Rectal smooth muscle tissue (tissue), 1 donor: ENCODE data around the gene EEF1G.
"Not testable (repeated sequence)": the region's sequence is repeated elsewhere in the genome, so short reads cannot be mapped to it uniquely, and the experiment has no call there.

Experiments used
- H3K27ac ChIP-seq: one replicate; pipeline ENCODE4 v1.7.0; 2013; ENCODE audit warnings: low read depth, low read length, inconsistent platforms
- H3K27me3 ChIP-seq: one replicate; pipeline ENCODE4 v1.7.0; 2013; ENCODE audit warnings: low read length; ENCODE audit not compliant: control insufficient read depth, insufficient read depth
- H3K36me3 ChIP-seq: one replicate; pipeline ENCODE4 v1.7.0; 2013; ENCODE audit warnings: low read length; ENCODE audit not compliant: control insufficient read depth, insufficient read depth
- H3K4me1 ChIP-seq: one replicate; pipeline ENCODE4 v1.7.0; 2013; ENCODE audit warnings: low read length; ENCODE audit not compliant: control insufficient read depth, insufficient read depth
- H3K4me3 ChIP-seq: one replicate; pipeline ENCODE4 v1.7.0; 2013; ENCODE audit warnings: low read length
- H3K9ac ChIP-seq: one replicate; pipeline ENCODE4 v1.7.0; 2013; ENCODE audit warnings: low read length

EEF1G gene

GRCh38 chr11:62555464-62556107 lies 18.1 kb downstream of the EEF1G start:
- Histone ChIP-seq H3K9ac (peak overlapping the region; percentile 7), H3K4me3 (peak overlapping the region; percentile 34), H3K4me1 (peaks cover 43% of the 10 kb centered on the region), H3K36me3 (peaks cover 10% of the 10 kb centered on the region), H3K27ac (peak overlapping the region; percentile 91), H3K27me3 (no peaks in the 10 kb centered on the region)

GRCh38 chr11:62554387-62555167 lies 19.1 kb downstream of the EEF1G start:
- H3K4me3 ChIP-seq: peak overlapping the region; percentile 16
- peak overlapping the region; percentile 98 for H3K27ac ChIP-seq
- H3K27me3 ChIP-seq: no peaks in the 10 kb centered on the region
- no peak overlapping the region for H3K9ac ChIP-seq
- peaks cover 6% of the 10 kb centered on the region for H3K36me3 ChIP-seq
- peaks cover 39% of the 10 kb centered on the region for H3K4me1 ChIP-seq

- H3K4me1 ChIP-seq: peaks cover 40% of the 10 kb centered on the region
- H3K4me3 ChIP-seq: peak overlapping the region; percentile 59
- peak overlapping the region; percentile 60 for H3K9ac ChIP-seq
- no peaks in the 10 kb centered on the region for H3K36me3 ChIP-seq
- peak overlapping the region; percentile 98 for H3K27ac ChIP-seq
- no peaks in the 10 kb centered on the region for H3K27me3 ChIP-seq
Measured at GRCh38 chr11:62553839-62554361, 19.8 kb downstream of the EEF1G start.

GRCh38 chr11:62553080-62553838 lies 20.4 kb downstream of the EEF1G start:
- H3K27me3 ChIP-seq: no peaks in the 10 kb centered on the region
- peak overlapping the region; percentile 64 for H3K9ac ChIP-seq
- no peaks in the 10 kb centered on the region for H3K36me3 ChIP-seq
- H3K27ac ChIP-seq: peak overlapping the region; percentile 98
- peak overlapping the region; percentile 59 for H3K4me3 ChIP-seq
- H3K4me1 ChIP-seq: peaks cover 42% of the 10 kb centered on the region

GRCh38 chr11:62552485-62553079 lies 21.1 kb downstream of the EEF1G start:
- Histone ChIP-seq H3K4me1 (peaks cover 47% of the 10 kb centered on the region), H3K4me3 (peak overlapping the region; percentile 59), H3K9ac (peak overlapping the region; percentile 64), H3K27ac (peak overlapping the region; percentile 98), H3K27me3 (no peaks in the 10 kb centered on the region), H3K36me3 (no peaks in the 10 kb centered on the region)

GRCh38 chr11:62550478-62550877 lies 23.2 kb downstream of the EEF1G start:
- H3K9ac ChIP-seq, H3K36me3 ChIP-seq, H3K4me3 ChIP-seq, H3K27ac ChIP-seq, H3K27me3 ChIP-seq: not testable (repeated sequence)
- peaks cover 32% of the 10 kb centered on the region for H3K4me1 ChIP-seq

- Histone ChIP-seq H3K27ac (peak overlapping the region; percentile 99), H3K4me1 (peaks cover 27% of the 10 kb centered on the region), H3K36me3 (peaks cover 4% of the 10 kb centered on the region), H3K27me3 (no peaks in the 10 kb centered on the region), H3K4me3 (no peak overlapping the region), H3K9ac (no peak overlapping the region)
Measured at GRCh38 chr11:62548545-62549335, 25.0 kb downstream of the EEF1G start.

- Histone ChIP-seq H3K9ac (no peak overlapping the region), H3K27ac (peak overlapping the region; percentile 99), H3K36me3 (peaks cover 7% of the 10 kb centered on the region), H3K4me1 (peaks cover 26% of the 10 kb centered on the region), H3K4me3 (peak overlapping the region; percentile 85), H3K27me3 (peaks cover 3% of the 10 kb centered on the region)
Measured at GRCh38 chr11:62547691-62548281, 25.9 kb downstream of the EEF1G start.

- Histone ChIP-seq H3K9ac (no peak overlapping the region), H3K4me1 (peaks cover 26% of the 10 kb centered on the region), H3K36me3 (peaks cover 7% of the 10 kb centered on the region), H3K27ac (peak overlapping the region; percentile 99), H3K27me3 (peaks cover 3% of the 10 kb centered on the region), H3K4me3 (peak overlapping the region; percentile 85)
Measured at GRCh38 chr11:62546929-62547625, 26.6 kb downstream of the EEF1G start.

GRCh38 chr11:62546244-62546928 lies 27.3 kb downstream of the EEF1G start, which contains the start of gene AHNAK:
AHNAK (minus strand) TSS chr11:62546806; CDS start chr11:62536098, 10,708 bp downstream.
- Histone ChIP-seq H3K4me3 (peak within 1 kb of the TSS; percentile 98), H3K36me3 (peaks cover 7% of the 10 kb centered on the region), H3K27ac (peak within 1 kb of the TSS; percentile 99), H3K4me1 (peaks cover 25% of the 10 kb centered on the region), H3K27me3 (peaks cover 3% of the 10 kb centered on the region), H3K9ac (peak within 1 kb of the TSS; percentile 98)
